Muscle layer of colon (tissue), 2 donors: Measurements from ENCODE around the gene NISCH.

ENCODE experiments used
- H3K27ac ChIP-seq: one replicate; pipeline ENCODE4 v1.7.0; 2013; ENCODE audit warnings: low read depth, mild to moderate bottlenecking, low read length, moderate library complexity
- H3K27me3 ChIP-seq, 2 donors: one replicate each; pipeline ENCODE4 v1.7.0; 2013; ENCODE audit warnings: low read length in 2 of 2, mild to moderate bottlenecking in 2 of 2; ENCODE audit not compliant: insufficient read depth in 2 of 2, control insufficient read depth in 1 of 2
- H3K36me3 ChIP-seq: one replicate; pipeline ENCODE4 v1.7.0; 2013; ENCODE audit warnings: mild to moderate bottlenecking, low read length; ENCODE audit not compliant: insufficient read depth
- H3K4me1 ChIP-seq: one replicate; pipeline ENCODE4 v1.7.0; 2013; ENCODE audit warnings: mild to moderate bottlenecking, low read length; ENCODE audit not compliant: insufficient read depth
- H3K4me3 ChIP-seq, 2 donors: one replicate each; pipeline ENCODE4 v1.7.0; 2013; ENCODE audit warnings: low read length in 2 of 2, low read depth in 1 of 2, mild to moderate bottlenecking in 1 of 2, moderate library complexity in 1 of 2
- H3K9ac ChIP-seq: one replicate; pipeline ENCODE4 v1.7.0; 2013; ENCODE audit warnings: low read length
- H3K9me3 ChIP-seq: one replicate; pipeline ENCODE4 v1.7.0; 2013; ENCODE audit warnings: mild to moderate bottlenecking, low read length
- donor health status: abdominal sarcoma.
- donor health status: Adenocarcinoma of cecum.

NISCH gene

GRCh38 chr3:52516509-52517195 lies 61.2 kb downstream of the NISCH start:
- Histone ChIP-seq H3K9me3 (no peaks in the 10 kb centered on the region), H3K9ac (no peak overlapping the region), H3K36me3 (no peaks in the 10 kb centered on the region), H3K4me1 (no peaks in the 10 kb centered on the region), H3K4me3 (no peak overlapping the region), H3K27ac (no peak overlapping the region), H3K27me3 (no peaks in the 10 kb centered on the region)

GRCh38 chr3:52517796-52518722 lies 62.7 kb downstream of the NISCH start:
- H3K4me3 ChIP-seq = no peak overlapping the region
- H3K9me3 ChIP-seq = no peaks in the 10 kb centered on the region
- no peak overlapping the region for H3K27ac ChIP-seq
- H3K27me3 ChIP-seq = no peaks in the 10 kb centered on the region
- H3K4me1 ChIP-seq = no peaks in the 10 kb centered on the region
- no peak overlapping the region for H3K9ac ChIP-seq
- H3K36me3 ChIP-seq = no peaks in the 10 kb centered on the region

- H3K9ac ChIP-seq = no peak overlapping the region
- no peaks in the 10 kb centered on the region for H3K27me3 ChIP-seq
- no peaks in the 10 kb centered on the region for H3K9me3 ChIP-seq
- H3K4me3 ChIP-seq = no peak overlapping the region
- H3K27ac ChIP-seq = no peak overlapping the region
- peaks cover 2% of the 10 kb centered on the region for H3K36me3 ChIP-seq
- H3K4me1 ChIP-seq = no peaks in the 10 kb centered on the region
Observed at GRCh38 chr3:52518723-52519444, 63.5 kb downstream of the NISCH start.

GRCh38 chr3:52519445-52520140 lies 64.2 kb downstream of the NISCH start:
- no peaks in the 10 kb centered on the region for H3K27me3 ChIP-seq
- no peak overlapping the region for H3K4me3 ChIP-seq
- no peak overlapping the region for H3K27ac ChIP-seq
- H3K36me3 ChIP-seq = peaks cover 8% of the 10 kb centered on the region
- no peaks in the 10 kb centered on the region for H3K9me3 ChIP-seq
- no peak overlapping the region for H3K9ac ChIP-seq
- H3K4me1 ChIP-seq = no peaks in the 10 kb centered on the region

GRCh38 chr3:52520141-52520667 lies 64.8 kb downstream of the NISCH start:
- Histone ChIP-seq H3K36me3 (peaks cover 8% of the 10 kb centered on the region), H3K9ac (no peak overlapping the region), H3K4me3 (no peak overlapping the region), H3K9me3 (no peaks in the 10 kb centered on the region), H3K4me1 (no peaks in the 10 kb centered on the region), H3K27ac (no peak overlapping the region), H3K27me3 (no peaks in the 10 kb centered on the region)

GRCh38 chr3:52520716-52521487 lies 65.5 kb downstream of the NISCH start:
- Histone ChIP-seq H3K9me3 (no peaks in the 10 kb centered on the region), H3K9ac (no peak overlapping the region), H3K27me3 (no peaks in the 10 kb centered on the region), H3K4me1 (no peaks in the 10 kb centered on the region), H3K4me3 (no peak overlapping the region), H3K27ac (no peak overlapping the region), H3K36me3 (peaks cover 8% of the 10 kb centered on the region)

GRCh38 chr3:52521488-52521824 lies 66.1 kb downstream of the NISCH start:
- Histone ChIP-seq H3K9ac (no peak overlapping the region), H3K27ac (no peak overlapping the region), H3K9me3 (no peaks in the 10 kb centered on the region), H3K27me3 (no peaks in the 10 kb centered on the region), H3K36me3 (peaks cover 8% of the 10 kb centered on the region), H3K4me3 (no peak overlapping the region), H3K4me1 (no peaks in the 10 kb centered on the region)

- H3K4me3 ChIP-seq = no peak overlapping the region
- H3K27ac ChIP-seq = no peak overlapping the region
- no peaks in the 10 kb centered on the region for H3K27me3 ChIP-seq
- no peaks in the 10 kb centered on the region for H3K4me1 ChIP-seq
- H3K9me3 ChIP-seq = no peaks in the 10 kb centered on the region
- H3K9ac ChIP-seq = no peak overlapping the region
- peaks cover 8% of the 10 kb centered on the region for H3K36me3 ChIP-seq
Observed at GRCh38 chr3:52521881-52522650, 66.7 kb downstream of the NISCH start.

GRCh38 chr3:52522651-52523251 lies 67.3 kb downstream of the NISCH start:
- Histone ChIP-seq H3K4me1 (no peaks in the 10 kb centered on the region), H3K36me3 (peaks cover 13% of the 10 kb centered on the region), H3K9ac (no peak overlapping the region), H3K27ac (no peak overlapping the region), H3K27me3 (no peaks in the 10 kb centered on the region), H3K9me3 (no peaks in the 10 kb centered on the region), H3K4me3 (no peak overlapping the region)
